ENCODE measurements around the gene NTRK1. TPM values are rescaled to one million over a fixed set of nuclear protein-coding genes. Genes with fewer than 3 reads are reported as not detected.

Gene NTRK1
- total and polyA plus RNA-seq, 2 of the 13 experiments (the other 11 are each of a cell fraction or from before 2014, with no cell fraction given), result not detected

DNA sequence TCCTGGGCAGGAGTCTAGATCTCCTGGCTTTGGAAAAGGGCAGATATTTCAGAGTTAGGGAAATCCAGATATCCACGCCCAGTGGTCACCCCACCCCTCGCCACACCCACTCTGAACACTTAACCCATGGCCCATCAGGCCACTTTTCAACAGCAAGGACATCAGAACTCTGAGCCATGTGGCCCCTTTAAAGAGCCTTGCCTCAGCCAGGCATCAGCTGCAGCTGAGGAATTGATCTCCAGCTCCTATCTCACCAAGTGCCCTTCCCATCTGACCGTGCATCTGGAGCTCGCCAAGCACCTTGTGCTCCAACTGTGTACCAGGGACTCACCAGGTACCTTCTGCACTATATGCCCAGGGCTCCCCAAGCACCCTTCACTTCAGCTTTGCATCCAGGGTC is 23.8 kb upstream of the NTRK1 start:
- H3K4me1 ChIP-seq (ENCODE audit: insufficient read depth, low read length), result no peaks in the 10 kb centered on the region
- H3K27me3 ChIP-seq (ENCODE audit: control insufficient read depth in 1 of 2, insufficient read depth in 2 of 2, low read length in 2 of 2), result peaks cover 1 to 46% of the 10 kb centered on the region in 2 experiments; a peak in 3 of 5 replicates
- intact Hi-C loops (cut with micrococcal nuclease; ENCODE audit: unreplicated experiment) (no loop called here), in situ Hi-C loops (cut with HindIII; ENCODE audit: extremely low pct_ligation_motif_present, low pct_unique_long_range_greater_than_20kb) (no loop called here)
- H3K4me3 ChIP-seq (replicated peaks in 1 of 3; ENCODE audit: insufficient read depth in 1 of 3, low read depth in 2 of 3, low read length in 3 of 3), result no peak overlapping the region
- TF ChIP-seq SP1 (IDR thresholded peaks at IDR 0.05) (no peak), SP1 (CRISPR knock-in tag; IDR thresholded peaks at IDR 0.05) (no peak), ZNF343 (CRISPR knock-in tag; IDR thresholded peaks at IDR 0.05) (no peak), EHMT2 (IDR thresholded peaks at IDR 0.05; ENCODE audit: borderline replicate concordance, low read depth, low read length) (no peak), ZNF567 (CRISPR knock-in tag; IDR thresholded peaks at IDR 0.05; ENCODE audit: borderline replicate concordance) (no peak), ZKSCAN5 (CRISPR knock-in tag; IDR thresholded peaks at IDR 0.05) (no peak), ZNF292 (CRISPR knock-in tag; IDR thresholded peaks at IDR 0.05; ENCODE audit: borderline replicate concordance, low read depth) (no peak), IRF9 (CRISPR knock-in tag; IDR thresholded peaks at IDR 0.05; ENCODE audit: borderline replicate concordance) (no peak), ZNF530 (CRISPR knock-in tag; IDR thresholded peaks at IDR 0.05; ENCODE audit: low read depth) (no peak), SRSF1 (optimal IDR thresholded peaks at IDR 0.05; ENCODE audit: low read depth, low read length) (no peak), ZNF737 (CRISPR knock-in tag; IDR thresholded peaks at IDR 0.05; ENCODE audit: borderline replicate concordance) (no peak)
- TF ChIP-seq, protein P1, sequence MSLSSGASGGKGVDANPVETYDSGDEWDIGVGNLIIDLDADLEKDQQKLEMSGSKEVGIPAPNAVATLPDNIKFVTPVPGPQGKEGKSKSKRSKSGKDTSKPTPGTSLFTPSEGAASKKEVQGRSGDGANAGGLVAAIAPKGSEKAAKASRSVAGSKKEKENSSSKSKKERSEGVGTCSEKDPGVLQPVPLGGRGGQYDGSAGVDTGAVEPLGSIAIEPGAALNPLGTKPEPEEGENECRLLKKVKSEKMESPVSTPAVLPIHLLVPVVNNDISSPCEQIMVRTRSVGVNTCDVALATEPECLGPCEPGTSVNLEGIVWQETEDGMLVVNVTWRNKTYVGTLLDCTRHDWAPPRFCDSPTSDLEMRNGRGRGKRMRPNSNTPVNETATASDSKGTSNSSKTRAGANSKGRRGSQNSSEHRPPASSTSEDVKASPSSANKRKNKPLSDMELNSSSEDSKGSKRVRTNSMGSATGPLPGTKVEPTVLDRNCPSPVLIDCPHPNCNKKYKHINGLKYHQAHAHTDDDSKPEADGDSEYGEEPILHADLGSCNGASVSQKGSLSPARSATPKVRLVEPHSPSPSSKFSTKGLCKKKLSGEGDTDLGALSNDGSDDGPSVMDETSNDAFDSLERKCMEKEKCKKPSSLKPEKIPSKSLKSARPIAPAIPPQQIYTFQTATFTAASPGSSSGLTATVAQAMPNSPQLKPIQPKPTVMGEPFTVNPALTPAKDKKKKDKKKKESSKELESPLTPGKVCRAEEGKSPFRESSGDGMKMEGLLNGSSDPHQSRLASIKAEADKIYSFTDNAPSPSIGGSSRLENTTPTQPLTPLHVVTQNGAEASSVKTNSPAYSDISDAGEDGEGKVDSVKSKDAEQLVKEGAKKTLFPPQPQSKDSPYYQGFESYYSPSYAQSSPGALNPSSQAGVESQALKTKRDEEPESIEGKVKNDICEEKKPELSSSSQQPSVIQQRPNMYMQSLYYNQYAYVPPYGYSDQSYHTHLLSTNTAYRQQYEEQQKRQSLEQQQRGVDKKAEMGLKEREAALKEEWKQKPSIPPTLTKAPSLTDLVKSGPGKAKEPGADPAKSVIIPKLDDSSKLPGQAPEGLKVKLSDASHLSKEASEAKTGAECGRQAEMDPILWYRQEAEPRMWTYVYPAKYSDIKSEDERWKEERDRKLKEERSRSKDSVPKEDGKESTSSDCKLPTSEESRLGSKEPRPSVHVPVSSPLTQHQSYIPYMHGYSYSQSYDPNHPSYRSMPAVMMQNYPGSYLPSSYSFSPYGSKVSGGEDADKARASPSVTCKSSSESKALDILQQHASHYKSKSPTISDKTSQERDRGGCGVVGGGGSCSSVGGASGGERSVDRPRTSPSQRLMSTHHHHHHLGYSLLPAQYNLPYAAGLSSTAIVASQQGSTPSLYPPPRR (CRISPR knock-in tag; IDR thresholded peaks at IDR 0.05; ENCODE audit: borderline replicate concordance), result no peak
- no peak overlapping the region for H3K9ac ChIP-seq (ENCODE audit: insufficient read depth, low read depth, low read length)
- no peaks in the 10 kb centered on the region for H3K36me3 ChIP-seq (replicated peaks in 1 of 2; ENCODE audit: control insufficient read depth in 1 of 2, insufficient read depth in 2 of 2, low read length in 2 of 2)
- no peak overlapping the region for H2AFZ ChIP-seq (ENCODE audit: low read length)
- ChIA-PET POLR2A (no interaction called here), CTCF (ENCODE audit: low intra/inter-chr PET ratio, low total read pairs) (no interaction called here)
- no peaks in the 10 kb centered on the region for H3K79me2 ChIP-seq (ENCODE audit: insufficient read depth, low read length)
- no peak overlapping the region for H3K27ac ChIP-seq (ENCODE audit: extremely low read length, insufficient read depth, low read length)
- H3K4me2 ChIP-seq (ENCODE audit: low read depth, low read length), result no peak overlapping the region
- ATAC-seq (no peak), FAIRE-seq (no peak), DNase-seq (ENCODE audit: low spot score) (no peak)
- H3K9me3 ChIP-seq (ENCODE audit: low read length), result no peaks in the 10 kb centered on the region
- no TSS peak for BruUV-seq (replicated peaks)
- H4K20me1 ChIP-seq (ENCODE audit: insufficient read depth, low read length), result 0 out of 2 replicates have a peak, but pooled peaks cover 5% of the 10 kb centered on the region
- no CpG with 5 or more reads among the region's 4 CpGs for WGBS (ENCODE audit: low lambda C conversion rate)

All from HepG2 (cell line).